PC-3 (cell line): ENCODE measurements around the gene PLXNA4.

Source experiments
- CTCF ChIP-seq: fragments of 300-600 bp; sonication (generic); conservative IDR thresholded peaks from 2 replicates; pipeline ENCODE4 v1.5.1; 2017; ENCODE audit warnings: antibody characterized with exemption, low read depth, mild to moderate bottlenecking, low read length
- EZH2 ChIP-seq: fragments of 300-600 bp; sonication (generic); IDR thresholded peaks from one replicate; pipeline ENCODE4 v1.6.1; 2017; ENCODE audit warnings: antibody characterized with exemption, mild to moderate bottlenecking, low read length; ENCODE audit not compliant: unreplicated experiment

- TF ChIP-seq CTCF (no peak), EZH2 (no peak)
These were observed 396.6 kb downstream of the PLXNA4 start for GRCh38 chr7:132179681-132180080.
